Endodermal cell (in vitro differentiated cells): ENCODE data around the gene PPM1G. TPM values are rescaled to one million over a fixed set of nuclear protein-coding genes. Genes with fewer than 3 reads are reported as not detected.
A peak's percentile ranks its signal among the peaks of the same experiment; 100 is the strongest.
"Not testable (repeated sequence)": the region's sequence is repeated elsewhere in the genome, so short reads cannot be mapped to it uniquely, and the experiment has no call there.

Experiments
- DNase-seq: peaks from one replicate; pipeline ENCODE4 v3.0.0-alpha.2; 2017
- H3K27ac ChIP-seq: 2 replicates; pipeline ENCODE4 v1.5.1; 2013; ENCODE audit warnings: mild to moderate bottlenecking, low read depth, low read length, moderate library complexity
- H3K27me3 ChIP-seq: 2 replicates; pipeline ENCODE4 v1.6.1; 2013; ENCODE audit warnings: mild to moderate bottlenecking, low read length, moderate library complexity; ENCODE audit not compliant: insufficient read depth, control insufficient read depth, poor library complexity, severe bottlenecking
- H3K36me3 ChIP-seq: 2 replicates; pipeline ENCODE4 v1.7.0; 2013; ENCODE audit warnings: mild to moderate bottlenecking, low read length, moderate library complexity; ENCODE audit not compliant: control insufficient read depth, insufficient read depth
- H3K4me1 ChIP-seq: one replicate; pipeline ENCODE4 v1.7.0; 2013; ENCODE audit warnings: low read length; ENCODE audit not compliant: control insufficient read depth, insufficient read depth
- H3K4me3 ChIP-seq: 2 replicates; pipeline ENCODE4 v1.5.1; 2013; ENCODE audit warnings: mild to moderate bottlenecking, low read length, moderate library complexity
- H3K9ac ChIP-seq: 2 replicates; pipeline ENCODE4 v1.6.1; 2013; ENCODE audit warnings: mild to moderate bottlenecking, low read length, moderate library complexity; ENCODE audit not compliant: poor library complexity, severe bottlenecking; ENCODE audit errors: extremely low read depth
- H3K9me3 ChIP-seq: 2 replicates; pipeline ENCODE4 v1.6.1; 2013; ENCODE audit warnings: mild to moderate bottlenecking, low read length, moderate library complexity; ENCODE audit not compliant: control insufficient read depth
- H3K27ac Mint-ChIP-seq: 2 replicates; pipeline ENCODE4 v1.8.0; 2020; ENCODE audit warnings: mixed read lengths
- H3K27me3 Mint-ChIP-seq: 2 replicates; pipeline ENCODE4 v1.8.0; 2021; ENCODE audit warnings: mild to moderate bottlenecking, mixed read lengths; ENCODE audit not compliant: insufficient read depth
- H3K36me3 Mint-ChIP-seq: 2 replicates; pipeline ENCODE4 v1.8.0; 2020; ENCODE audit warnings: low read depth, mixed read lengths
- H3K4me1 Mint-ChIP-seq: 2 replicates; pipeline ENCODE4 v1.8.0; 2020; ENCODE audit warnings: mixed read lengths
- H3K4me3 Mint-ChIP-seq: 2 replicates; pipeline ENCODE4 v1.8.0; 2020; ENCODE audit warnings: mild to moderate bottlenecking, moderate library complexity, mixed read lengths
- H3K9me3 Mint-ChIP-seq: 2 replicates; pipeline ENCODE4 v1.8.0; 2020; ENCODE audit warnings: mild to moderate bottlenecking, mixed read lengths
- CTCF ChIP-seq: fragments of 200-600 bp; sonication (generic); conservative IDR thresholded peaks from 2 replicates; pipeline ENCODE4 v1.5.0; 2021; ENCODE audit warnings: antibody characterized with exemption, mild to moderate bottlenecking
- whole genome bisulfite sequencing, 2 experiments: methylation state at CpG; one replicate each; pipeline versions ENCODE4 v1.1.5 to v1.1.7; 2013; ENCODE audit warnings: missing lambda C conversion rate in 2 of 2, mixed read lengths in 1 of 2; ENCODE audit not compliant: insufficient coverage in 1 of 2, insufficient read length in 1 of 2; 5-methylcytosine and 5-hydroxymethylcytosine counted together
- total RNA-seq, 2 donors: library from RNA; stranded (reverse); fragmentation: NEBNext Ultra II Directional in 1 of 2; extraction: Animal tissue kit (Norgen Biotek cat#: 25700) in 1 of 2; gene quantifications; 2 replicates in 1 of 2; 3 replicates in 1 of 2; pipeline ENCODE4 v1.2.1, GENCODE V29; 2021

PPM1G gene
- total RNA-seq, 2 donors from 2014 or later, result 124 to 125 TPM

GRCh38 chr2:27428978-27429541, 19.7 kb upstream of the PPM1G start:
- no peaks in the 10 kb centered on the region for H3K4me1 ChIP-seq
- H3K27me3 ChIP-seq, result no peaks in the 10 kb centered on the region
- H3K36me3 ChIP-seq, result peaks cover 18% of the 10 kb centered on the region
- H3K9ac ChIP-seq, result peak overlapping the region; percentile 86
- Mint-ChIP-seq H3K9me3 (no peaks in the 10 kb centered on the region), H3K36me3 (peaks cover 16% of the 10 kb centered on the region), H3K4me1 (peaks cover 22% of the 10 kb centered on the region), H3K4me3 (peak overlapping the region; percentile 81), H3K27ac (peak overlapping the region; percentile 87), H3K27me3 (no peaks in the 10 kb centered on the region)
- DNase-seq, result peak; percentile 96
- H3K9me3 ChIP-seq, result no peaks in the 10 kb centered on the region
- H3K27ac ChIP-seq, result peak overlapping the region; percentile 94
- TF ChIP-seq CTCF, result no peak
- peak overlapping the region; percentile 89 for H3K4me3 ChIP-seq
- 0% methylated on average over 10 to 51 of the region's 51 CpGs for WGBS, 2 experiments

- peak within 1 kb of the TSS; percentile 89 for H3K4me3 ChIP-seq
- H3K36me3 ChIP-seq, result peaks cover 12% of the 10 kb centered on the region
- WGBS, 2 experiments, result 0 to 1% methylated on average over 19 to 75 of the region's 75 CpGs
- H3K27me3 ChIP-seq, result no peaks in the 10 kb centered on the region
- DNase-seq, result peak; percentile 96
- Mint-ChIP-seq H3K27me3 (no peaks in the 10 kb centered on the region), H3K36me3 (peaks cover 10% of the 10 kb centered on the region), H3K27ac (peak within 1 kb of the TSS; percentile 92), H3K4me1 (peaks cover 17% of the 10 kb centered on the region), H3K9me3 (no peaks in the 10 kb centered on the region), H3K4me3 (peak within 1 kb of the TSS; percentile 81)
- H3K4me1 ChIP-seq, result no peaks in the 10 kb centered on the region
- H3K9ac ChIP-seq, result peak within 1 kb of the TSS; percentile 86
- no peak for TF ChIP-seq CTCF
- no peaks in the 10 kb centered on the region for H3K9me3 ChIP-seq
- peak within 1 kb of the TSS; percentile 94 for H3K27ac ChIP-seq
Measured at GRCh38 chr2:27428213-27428977, 19.0 kb upstream of the PPM1G start, which contains the start of gene NRBP1. Gene NRBP1, plus strand, starts transcription at chr2:27428631. Its CDS starts 4,643 bp downstream, at chr2:27433274.

GRCh38 chr2:27427863-27428212, 18.4 kb upstream of the PPM1G start:
- Mint-ChIP-seq H3K9me3 (no peaks in the 10 kb centered on the region), H3K36me3 (peaks cover 5% of the 10 kb centered on the region), H3K4me3 (peak overlapping the region; percentile 81), H3K4me1 (peaks cover 17% of the 10 kb centered on the region), H3K27me3 (no peaks in the 10 kb centered on the region), H3K27ac (peak overlapping the region; percentile 92)
- H3K4me3 ChIP-seq, result peak overlapping the region; percentile 89
- no peak for DNase-seq
- H3K9me3 ChIP-seq, result no peaks in the 10 kb centered on the region
- WGBS, 2 experiments, result 28 to 43% methylated on average over 5 to 7 of the region's 7 CpGs
- no peak for TF ChIP-seq CTCF
- no peaks in the 10 kb centered on the region for H3K27me3 ChIP-seq
- H3K4me1 ChIP-seq, result no peaks in the 10 kb centered on the region
- peaks cover 6% of the 10 kb centered on the region for H3K36me3 ChIP-seq
- H3K27ac ChIP-seq, result peak overlapping the region; percentile 94
- H3K9ac ChIP-seq, result peak overlapping the region; percentile 86

- H3K4me1 Mint-ChIP-seq, result peaks cover 12% of the 10 kb centered on the region
- not testable (repeated sequence) for H3K4me1 ChIP-seq, H3K27ac Mint-ChIP-seq, H3K4me3 ChIP-seq, H3K36me3 ChIP-seq, H3K27ac ChIP-seq, H3K36me3 Mint-ChIP-seq, H3K4me3 Mint-ChIP-seq, H3K27me3 Mint-ChIP-seq, DNase-seq, H3K9me3 Mint-ChIP-seq, H3K9ac ChIP-seq, H3K9me3 ChIP-seq, H3K27me3 ChIP-seq
- 84 to 96% methylated on average over 7 to 10 of the region's 10 CpGs for WGBS, 2 experiments
Measured at GRCh38 chr2:27425039-27425438, 15.6 kb upstream of the PPM1G start.
